SH-SY5Y (cell line): ENCODE results near the gene CYP26A1.

Experiments used
- GATA2 ChIP-seq: IDR thresholded peaks from 2 replicates; pipeline ENCODE4 v1.6.1; 2011; ENCODE audit warnings: mild to moderate bottlenecking, low read depth, low read length
- GATA3 ChIP-seq: IDR thresholded peaks from 2 replicates; pipeline ENCODE4 v1.6.1; 2011; ENCODE audit warnings: low read depth, mild to moderate bottlenecking, low read length, moderate library complexity

Gene CYP26A1

DNA sequence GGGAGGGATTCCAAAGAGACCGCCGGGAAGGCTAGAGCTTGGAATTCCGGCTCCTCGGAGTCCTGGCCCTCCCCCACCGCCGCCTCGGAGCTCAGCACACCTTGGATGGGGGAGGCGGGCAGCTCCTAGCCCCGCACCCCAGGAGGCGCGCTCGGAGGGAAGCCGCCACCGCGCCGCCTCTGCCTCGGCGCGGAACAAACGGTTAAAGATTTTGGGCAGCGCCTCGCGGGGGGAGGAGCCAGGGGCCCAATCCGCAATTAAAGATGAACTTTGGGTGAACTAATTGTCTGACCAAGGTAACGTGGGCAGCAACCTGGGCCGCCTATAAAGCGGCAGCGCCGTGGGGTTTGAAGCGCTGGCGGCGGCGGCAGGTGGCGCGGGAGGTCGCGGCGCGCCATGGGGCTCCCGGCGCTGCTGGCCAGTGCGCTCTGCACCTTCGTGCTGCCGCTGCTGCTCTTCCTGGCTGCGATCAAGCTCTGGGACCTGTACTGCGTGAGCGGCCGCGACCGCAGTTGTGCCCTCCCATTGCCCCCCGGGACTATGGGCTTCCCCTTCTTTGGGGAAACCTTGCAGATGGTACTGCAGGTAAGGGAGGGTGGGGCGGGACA is at the start of gene CYP26A1:
TSS of gene CYP26A1 (plus strand) at position 355 of the 608 bp plus-strand sequence. CDS start at position 397, 42 bp downstream.
- TF ChIP-seq GATA3 (no peak), GATA2 (no peak)

DNA sequence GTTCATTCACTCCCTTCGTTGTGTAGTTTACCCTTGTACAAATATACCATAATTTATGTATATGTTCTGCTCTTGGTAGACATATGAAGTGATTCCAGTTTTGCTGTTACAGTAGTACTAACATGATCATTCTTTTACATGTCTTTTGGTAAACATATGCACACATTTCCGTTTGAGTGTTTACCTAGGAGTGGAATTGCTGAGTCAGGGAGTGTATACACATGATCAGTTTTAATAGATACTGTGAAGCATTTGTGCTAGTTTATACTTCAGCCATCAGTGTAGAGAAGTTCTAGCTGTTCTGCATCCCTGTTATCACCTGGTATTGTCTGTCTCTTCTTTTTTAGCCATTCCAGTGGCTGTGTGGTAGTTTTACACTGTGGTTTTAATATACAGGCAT is 47.6 kb upstream of the CYP26A1 start:
- no peak for TF ChIP-seq GATA3
- no peak for TF ChIP-seq GATA2

GRCh38 chr10:93027508-93027907 is 46.2 kb upstream of the CYP26A1 start:
- TF ChIP-seq GATA2 (no peak), GATA3 (no peak)

GRCh38 chr10:93028883-93029282 is 44.8 kb upstream of the CYP26A1 start:
- TF ChIP-seq GATA3 (no peak), GATA2 (no peak)

DNA sequence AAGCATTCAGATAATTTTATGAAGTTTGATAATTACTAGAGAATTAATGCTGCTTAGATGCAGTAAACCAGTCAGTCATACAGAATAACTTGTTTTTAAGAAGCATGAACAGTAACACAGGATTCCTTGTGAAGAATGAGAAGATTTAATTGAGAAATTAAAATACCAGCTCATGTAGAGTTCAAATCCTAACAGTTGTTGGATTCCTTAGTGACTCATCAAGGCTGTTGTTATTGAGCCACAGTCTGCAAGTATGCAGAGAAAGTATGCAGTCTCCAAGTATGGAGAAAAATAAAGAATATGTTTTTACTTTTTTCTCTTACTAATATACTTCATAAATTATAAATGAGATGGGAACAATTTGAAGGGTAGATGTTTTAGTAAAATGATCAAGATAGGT is 43.3 kb upstream of the CYP26A1 start:
- TF ChIP-seq GATA3, result no peak

GRCh38 chr10:93032105-93032808 is 41.4 kb upstream of the CYP26A1 start:
- TF ChIP-seq GATA2, result no peak
- TF ChIP-seq GATA3, result no peak

GRCh38 chr10:93032809-93033137 is 40.9 kb upstream of the CYP26A1 start:
- TF ChIP-seq GATA2 (no peak), GATA3 (no peak)

DNA sequence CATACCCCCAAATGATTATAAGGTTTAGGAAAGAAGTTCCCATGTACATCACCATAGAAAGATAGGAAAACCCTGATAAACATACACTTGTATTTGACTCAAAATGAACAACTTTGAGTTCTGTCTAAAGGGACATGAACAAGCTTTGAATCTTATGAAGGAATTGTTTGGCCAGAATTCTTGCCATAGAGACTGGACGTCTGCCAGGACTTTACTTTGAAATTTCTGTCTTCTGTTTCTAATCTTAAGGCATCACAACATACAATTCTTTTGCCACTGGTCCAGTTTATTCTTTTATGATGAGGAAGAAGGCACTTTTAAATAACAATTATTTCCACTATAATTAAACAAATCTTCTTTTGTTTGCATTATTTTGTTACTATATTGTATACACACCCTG is 39.3 kb upstream of the CYP26A1 start:
- TF ChIP-seq GATA2 (no peak), GATA3 (no peak)

DNA sequence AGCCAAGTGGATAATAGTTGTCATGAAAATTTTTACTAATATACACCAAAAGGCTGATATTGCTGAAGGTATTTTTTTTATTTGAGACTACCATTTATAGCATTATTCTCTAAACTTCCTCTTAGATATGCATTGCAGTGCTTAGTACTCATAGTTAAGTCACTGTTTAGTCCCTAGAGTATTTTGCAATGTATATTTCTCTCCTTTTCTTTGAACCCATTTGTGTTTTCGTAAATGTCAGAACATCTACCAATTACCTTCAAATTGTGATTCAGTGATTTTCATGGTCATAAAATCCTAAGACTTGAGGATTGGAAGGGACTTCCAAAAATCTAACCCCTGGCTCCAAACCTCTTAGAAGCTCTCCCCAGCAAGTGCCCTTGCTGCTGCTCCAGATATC is 34.6 kb upstream of the CYP26A1 start:
- no peak for TF ChIP-seq GATA3
- TF ChIP-seq GATA2, result no peak

DNA sequence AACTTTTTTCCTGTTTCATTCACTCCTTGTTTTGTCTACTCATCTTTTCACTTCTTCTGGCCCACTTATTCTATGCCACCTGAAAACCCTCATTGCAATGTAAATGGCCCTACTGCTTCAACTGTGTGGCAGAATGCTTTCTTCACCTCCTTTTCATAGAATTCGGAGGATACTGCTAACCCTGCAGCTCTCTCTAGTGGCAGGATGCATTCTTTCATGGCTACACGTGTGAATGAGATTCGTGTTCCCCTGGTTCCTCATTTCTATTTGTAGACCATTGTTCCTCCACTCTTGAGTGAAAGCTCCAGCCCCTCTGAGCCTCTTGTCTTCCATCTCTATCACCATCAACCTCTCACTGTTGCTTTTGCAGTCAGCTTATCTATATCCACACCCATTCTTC is 34.0 kb upstream of the CYP26A1 start:
- TF ChIP-seq GATA3 (no peak), GATA2 (no peak)

DNA sequence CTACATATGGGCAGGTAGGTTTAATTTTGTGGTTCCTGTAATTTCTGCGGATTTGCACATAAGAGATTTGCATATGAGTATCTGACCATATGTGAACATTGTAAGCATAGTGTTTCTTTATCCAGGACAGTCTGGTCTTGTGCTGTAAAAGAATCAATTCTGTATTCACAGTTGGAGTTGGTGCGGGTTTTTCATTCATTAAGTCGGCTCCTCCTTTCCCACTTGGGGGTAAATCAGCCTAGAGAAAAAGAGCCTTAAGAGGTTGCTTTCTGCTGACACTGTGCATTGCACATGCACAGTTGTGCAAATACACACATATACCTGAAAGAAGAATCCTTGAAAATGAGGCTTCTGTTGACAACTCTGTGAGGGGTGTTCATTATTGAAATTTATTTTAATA is 19.2 kb upstream of the CYP26A1 start:
- TF ChIP-seq GATA3 (no peak), GATA2 (no peak)

- TF ChIP-seq GATA2, result no peak
These were observed 15.6 kb upstream of the CYP26A1 start for GRCh38 chr10:93058139-93058538.

- TF ChIP-seq GATA3 (no peak), GATA2 (no peak)
These were observed 13.5 kb upstream of the CYP26A1 start, which contains the start of gene CYP26C1 for GRCh38 chr10:93059975-93060886. TSS of gene CYP26C1 (plus strand) at chr10:93060798. CDS start at chr10:93061264, 466 bp downstream.

DNA sequence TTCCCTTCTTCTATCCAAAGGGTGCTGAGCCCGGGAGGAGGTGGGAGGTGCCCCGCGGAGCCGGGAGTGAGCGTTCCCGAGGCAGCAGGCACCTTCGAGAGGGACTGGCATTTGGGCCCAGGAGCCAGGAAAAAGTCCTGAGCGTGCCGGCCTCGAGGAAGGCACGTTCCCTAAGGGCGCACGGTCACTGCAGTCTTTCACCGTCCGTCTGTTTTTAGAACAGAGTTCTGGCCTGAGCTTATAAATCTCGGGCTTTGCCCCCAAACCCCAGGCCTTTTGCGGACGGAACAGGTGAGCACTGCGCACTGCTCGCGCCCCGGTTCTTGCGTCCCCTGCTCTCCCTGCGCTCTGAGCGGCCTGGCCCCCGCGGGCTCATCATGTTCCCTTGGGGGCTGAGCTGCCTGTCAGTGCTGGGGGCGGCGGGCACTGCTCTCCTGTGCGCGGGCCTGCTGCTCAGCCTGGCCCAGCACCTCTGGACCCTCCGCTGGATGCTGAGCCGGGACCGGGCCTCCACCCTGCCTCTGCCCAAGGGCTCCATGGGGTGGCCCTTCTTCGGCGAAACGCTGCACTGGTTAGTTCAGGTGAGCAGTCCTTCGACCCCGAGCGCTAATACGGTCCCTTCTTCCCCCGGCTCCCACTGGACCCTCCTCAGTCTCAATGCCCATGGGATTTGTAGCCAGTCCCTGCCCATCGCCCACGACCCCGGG is 12.7 kb upstream of the CYP26A1 start:
- TF ChIP-seq GATA2 (no peak), GATA3 (no peak)
